HEK293 (cell line): Measurements from ENCODE around the gene VSTM2L.
A peak's percentile ranks its signal among the peaks of the same experiment; 100 is the strongest.

Experiments
- CTCF ChIA-PET: fragments of 350-600 bp; formaldehyde crosslinking; extraction: SDS; loops from one replicate; lab custom pipeline; 2021; ENCODE audit warnings: antibody characterized with exemption; lab: Yijun Ruan, JAX
- POLR2A ChIA-PET: fragments of 300-600 bp; formaldehyde crosslinking; extraction: SDS; loops from one replicate; lab custom pipeline; 2020; ENCODE audit warnings: antibody characterized with exemption, inconsistent platforms; lab: Yijun Ruan, JAX
- H3K27ac ChIP-seq: fragments of 200-500 bp; sonication (Bioruptor generic); 2 replicates; pipeline ENCODE4 v1.5.1; 2014; ENCODE audit warnings: low read depth, low read length, control low read depth, inconsistent platforms; ENCODE audit errors: extremely low read depth
- H3K36me3 ChIP-seq, 2 experiments: fragments of 200-500 bp in 1 of 2; sonication (Bioruptor generic) in 1 of 2; 1 replicate in 1 of 2; 2 replicates in 1 of 2; pipeline ENCODE4 v1.5.1; 2014 to 2017; ENCODE audit warnings: inconsistent platforms in 2 of 2, low read length in 2 of 2; ENCODE audit not compliant: control insufficient read depth in 2 of 2, insufficient read depth in 1 of 2
- H3K4me1 ChIP-seq: fragments of 200-500 bp; sonication (Bioruptor generic); 2 replicates; pipeline ENCODE4 v1.5.1; 2014; ENCODE audit warnings: mild to moderate bottlenecking, low read length, inconsistent platforms; ENCODE audit not compliant: control insufficient read depth, insufficient read depth
- H3K4me3 ChIP-seq: 2 replicates; pipeline ENCODE4 v1.5.1; 2011; ENCODE audit warnings: low read depth, mild to moderate bottlenecking, control low read depth, low read length, moderate library complexity
- H3K9me3 ChIP-seq: fragments of 200-500 bp; sonication (Bioruptor generic); 2 replicates; pipeline ENCODE4 v1.5.1; 2014; ENCODE audit warnings: low read depth, low read length, inconsistent platforms; ENCODE audit not compliant: control insufficient read depth, insufficient read depth
- GLI2 ChIP-seq: fragments of 450-650 bp; formaldehyde crosslinking; IDR thresholded peaks from 2 replicates; pipeline ENCODE4; 2017; ENCODE audit warnings: missing biosample characterization, missing genetic modification characterization, low read depth, borderline replicate concordance
- GLIS1 ChIP-seq: fragments of 450-650 bp; formaldehyde crosslinking; IDR thresholded peaks from 2 replicates; pipeline ENCODE4 v1.5.1; 2016; ENCODE audit warnings: missing biosample characterization, missing genetic modification characterization
- ZIC2 ChIP-seq: fragments of 450-650 bp; formaldehyde crosslinking; IDR thresholded peaks from 2 replicates; pipeline ENCODE4 v1.5.1; 2016; ENCODE audit warnings: missing biosample characterization, missing genetic modification characterization
- ZNF140 ChIP-seq: fragments of 450-650 bp; formaldehyde crosslinking; IDR thresholded peaks from 2 replicates; pipeline ENCODE4 v1.5.1; 2016; ENCODE audit warnings: missing biosample characterization, missing genetic modification characterization
- ZNF146 ChIP-seq: fragments of 450-650 bp; formaldehyde crosslinking; IDR thresholded peaks from 2 replicates; pipeline ENCODE4 v1.5.1; 2016; ENCODE audit warnings: missing biosample characterization, missing genetic modification characterization
- ZNF169 ChIP-seq: fragments of 450-650 bp; formaldehyde crosslinking; IDR thresholded peaks from 2 replicates; pipeline ENCODE4 v1.5.1; 2016; ENCODE audit warnings: missing biosample characterization, missing genetic modification characterization
- ZNF202 ChIP-seq: fragments of 450-650 bp; formaldehyde crosslinking; IDR thresholded peaks from 2 replicates; pipeline ENCODE4 v1.5.1; 2016; ENCODE audit warnings: missing biosample characterization, missing genetic modification characterization, borderline replicate concordance
- ZNF214 ChIP-seq: fragments of 450-650 bp; formaldehyde crosslinking; IDR thresholded peaks from 2 replicates; pipeline ENCODE4 v1.5.1; 2017; ENCODE audit warnings: missing biosample characterization, mild to moderate bottlenecking, missing genetic modification characterization, borderline replicate concordance
- ZNF221 ChIP-seq: fragments of 450-650 bp; formaldehyde crosslinking; IDR thresholded peaks from 2 replicates; pipeline ENCODE4 v1.5.1; 2017; ENCODE audit warnings: missing biosample characterization, missing genetic modification characterization, borderline replicate concordance
- ZNF585B ChIP-seq: fragments of 450-650 bp; formaldehyde crosslinking; IDR thresholded peaks from 2 replicates; pipeline ENCODE4 v1.5.1; 2016; ENCODE audit warnings: missing biosample characterization, missing genetic modification characterization
- ZNF623 ChIP-seq: fragments of 450-650 bp; formaldehyde crosslinking; IDR thresholded peaks from 2 replicates; pipeline ENCODE4 v1.5.1; 2016; ENCODE audit warnings: missing biosample characterization, missing genetic modification characterization
- ZNF670 ChIP-seq: fragments of 450-650 bp; formaldehyde crosslinking; IDR thresholded peaks from 2 replicates; pipeline ENCODE4 v1.5.1; 2016; ENCODE audit warnings: missing biosample characterization, missing genetic modification characterization, low read depth
- ZNF776 ChIP-seq: fragments of 450-650 bp; formaldehyde crosslinking; IDR thresholded peaks from 2 replicates; pipeline ENCODE4 v1.5.0; 2017; ENCODE audit warnings: missing biosample characterization, missing genetic modification characterization, borderline replicate concordance
- ZNF791 ChIP-seq: fragments of 450-650 bp; formaldehyde crosslinking; IDR thresholded peaks from 2 replicates; pipeline ENCODE4 v1.5.1; 2016; ENCODE audit warnings: missing biosample characterization, missing genetic modification characterization
- ZSCAN4 ChIP-seq: fragments of 450-650 bp; formaldehyde crosslinking; IDR thresholded peaks from 2 replicates; pipeline ENCODE4 v1.5.1; 2017; ENCODE audit warnings: missing biosample characterization, missing genetic modification characterization
- TF ChIP-seq, protein P1 (sequence below): IDR thresholded peaks from 2 replicates; pipeline ENCODE4 v1.6.1; 2011; ENCODE audit warnings: mild to moderate bottlenecking, low read depth, low read length, borderline replicate concordance
- TF ChIP-seq, protein P2 (sequence below): fragments of 450-650 bp; formaldehyde crosslinking; optimal IDR thresholded peaks from 2 replicates; pipeline ENCODE3; 2016; ENCODE audit warnings: missing biosample characterization, mild to moderate bottlenecking, missing genetic modification characterization

The VSTM2L gene

DNA sequence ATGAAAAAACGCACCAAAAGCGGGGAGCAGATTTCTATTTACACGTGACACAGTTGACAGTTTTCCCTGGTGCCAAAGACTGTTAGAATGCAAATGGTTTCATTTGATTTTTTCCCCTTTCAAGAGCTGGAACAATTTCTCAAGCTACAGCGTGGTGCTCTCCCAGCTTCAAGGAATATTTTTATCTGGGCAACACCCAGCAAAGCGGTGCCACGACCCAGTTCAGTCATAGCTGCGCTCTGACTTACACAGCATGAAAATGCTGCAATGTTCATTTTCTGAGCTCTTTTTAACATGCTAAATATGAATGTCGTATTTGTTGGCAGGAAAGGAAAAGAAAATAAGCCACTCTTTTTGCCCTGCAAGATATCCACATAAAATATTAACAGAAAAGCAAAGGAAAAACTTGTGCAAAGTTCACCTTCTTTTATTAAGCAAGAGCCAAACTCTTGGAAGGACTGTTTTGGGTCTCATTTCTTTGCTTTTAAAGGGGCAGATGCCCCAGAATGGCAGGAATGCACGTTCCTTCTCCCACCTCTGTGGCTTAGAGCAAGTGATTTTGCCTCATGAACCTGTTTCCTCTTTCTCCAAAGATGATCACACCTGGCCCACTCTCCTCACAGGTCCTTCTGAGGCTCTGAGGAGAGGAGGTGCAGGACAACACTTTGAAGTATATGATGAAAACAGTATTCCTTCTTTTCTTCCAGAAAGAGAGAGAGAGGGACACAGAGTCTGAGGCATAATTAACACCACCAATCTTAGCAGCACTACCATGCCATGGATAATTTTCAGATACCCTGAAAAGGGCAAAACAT, 83.3 kb downstream of the VSTM2L start:
- CTCF ChIA-PET: interaction anchor here (0.7 kb wide), 1 partner anchor 791 kb away, joined by 3 read pairs; no protein-coding TSS in a partner anchor
- Histone ChIP-seq H3K36me3 (peaks cover 0 to 70% of the 10 kb centered on the region in 2 experiments; a peak in 1 of 3 replicates), H3K4me1 (no peaks in the 10 kb centered on the region), H3K27ac (no peak overlapping the region), H3K4me3 (no peak overlapping the region), H3K9me3 (no peaks in the 10 kb centered on the region)
- TF ChIP-seq GLI2 (no peak), ZNF169 (tag by site-specific recombination) (no peak), ZNF585B (no peak), ZNF776 (tag by site-specific recombination) (no peak), ZNF202 (no peak), ZNF221 (tag by site-specific recombination) (no peak), ZNF791 (no peak), ZIC2 (tag by site-specific recombination) (no peak), ZNF670 (tag by site-specific recombination) (no peak), ZNF140 (no peak), ZNF214 (tag by site-specific recombination) (no peak)
- TF ChIP-seq, protein P1, sequence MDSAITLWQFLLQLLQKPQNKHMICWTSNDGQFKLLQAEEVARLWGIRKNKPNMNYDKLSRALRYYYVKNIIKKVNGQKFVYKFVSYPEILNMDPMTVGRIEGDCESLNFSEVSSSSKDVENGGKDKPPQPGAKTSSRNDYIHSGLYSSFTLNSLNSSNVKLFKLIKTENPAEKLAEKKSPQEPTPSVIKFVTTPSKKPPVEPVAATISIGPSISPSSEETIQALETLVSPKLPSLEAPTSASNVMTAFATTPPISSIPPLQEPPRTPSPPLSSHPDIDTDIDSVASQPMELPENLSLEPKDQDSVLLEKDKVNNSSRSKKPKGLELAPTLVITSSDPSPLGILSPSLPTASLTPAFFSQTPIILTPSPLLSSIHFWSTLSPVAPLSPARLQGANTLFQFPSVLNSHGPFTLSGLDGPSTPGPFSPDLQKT: no peak
- POLR2A ChIA-PET: no interaction called here

DNA sequence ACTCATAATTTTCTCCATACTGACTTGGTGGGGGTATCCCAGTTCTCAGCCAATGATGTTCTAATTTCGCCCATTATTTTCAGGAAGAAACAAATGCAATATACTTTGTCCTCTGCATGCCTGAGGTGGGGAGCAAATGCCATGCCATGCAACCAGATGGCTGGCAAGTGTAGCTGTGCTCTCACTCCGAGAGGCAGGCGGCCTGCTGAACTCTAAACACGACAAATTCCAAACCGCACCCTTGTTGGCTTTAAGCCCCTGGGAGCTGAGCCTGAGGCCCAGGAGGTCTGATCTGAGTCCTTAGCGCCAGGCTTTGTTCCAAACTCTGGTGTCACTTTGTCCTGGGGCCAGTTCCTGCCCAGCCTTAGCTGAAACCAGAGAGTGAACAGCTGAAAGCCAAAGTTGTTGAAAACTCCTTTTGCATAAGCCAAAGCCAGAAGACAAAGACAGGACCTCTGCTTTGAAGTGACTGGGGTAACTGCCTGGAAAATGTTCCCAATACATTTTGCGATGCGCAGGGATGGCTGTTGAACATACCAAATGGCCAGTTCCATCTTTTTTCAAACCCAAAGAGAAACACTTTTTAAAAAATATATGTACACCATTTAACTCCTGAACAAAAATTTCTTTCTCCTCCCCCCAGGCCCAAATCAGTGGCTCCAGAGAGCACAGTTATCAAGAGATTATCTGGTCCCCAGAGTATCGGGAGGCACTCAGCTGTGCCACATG, 84.1 kb downstream of the VSTM2L start:
- no peak overlapping the region for H3K4me3 ChIP-seq
- CTCF ChIA-PET: interaction anchor here (0.6 kb wide), 1 partner anchor 350 kb away, joined by 3 read pairs; no protein-coding TSS in a partner anchor
- TF ChIP-seq GLIS1 (peak; percentile 20; the same call in 1 of the 2 replicates), ZNF623 (tag by site-specific recombination) (no peak), ZNF146 (tag by site-specific recombination) (no peak), ZSCAN4 (tag by site-specific recombination) (no peak), ZIC2 (tag by site-specific recombination) (0 out of 2 replicates have a peak, but pooled peaks have one; percentile 10)
- TF ChIP-seq, protein P2, sequence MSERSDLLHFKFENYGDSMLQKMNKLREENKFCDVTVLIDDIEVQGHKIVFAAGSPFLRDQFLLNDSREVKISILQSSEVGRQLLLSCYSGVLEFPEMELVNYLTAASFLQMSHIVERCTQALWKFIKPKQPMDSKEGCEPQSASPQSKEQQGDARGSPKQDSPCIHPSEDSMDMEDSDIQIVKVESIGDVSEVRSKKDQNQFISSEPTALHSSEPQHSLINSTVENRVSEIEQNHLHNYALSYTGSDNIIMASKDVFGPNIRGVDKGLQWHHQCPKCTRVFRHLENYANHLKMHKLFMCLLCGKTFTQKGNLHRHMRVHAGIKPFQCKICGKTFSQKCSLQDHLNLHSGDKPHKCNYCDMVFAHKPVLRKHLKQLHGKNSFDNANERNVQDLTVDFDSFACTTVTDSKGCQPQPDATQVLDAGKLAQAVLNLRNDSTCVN (tag by site-specific recombination): no peak
- POLR2A ChIA-PET: no interaction called here
- H3K9me3 ChIP-seq: no peaks in the 10 kb centered on the region
- H3K36me3 ChIP-seq: peaks cover 0 to 75% of the 10 kb centered on the region in 2 experiments; a peak in 1 of 3 replicates
- H3K4me1 ChIP-seq: no peaks in the 10 kb centered on the region
- no peak overlapping the region for H3K27ac ChIP-seq
